IPS-18a (cell line): ENCODE data around the gene NECAB2.

Experiments
- H3K27ac ChIP-seq: one replicate; pipeline ENCODE4 v1.5.1; 2013; ENCODE audit warnings: low read length
- H3K27me3 ChIP-seq: one replicate; pipeline ENCODE4 v1.6.1; 2013; ENCODE audit warnings: mild to moderate bottlenecking, low read length; ENCODE audit not compliant: control insufficient read depth, insufficient read depth
- H3K36me3 ChIP-seq: one replicate; pipeline ENCODE4 v1.6.1; 2013; ENCODE audit warnings: low read depth, low read length; ENCODE audit not compliant: control insufficient read depth
- H3K4me1 ChIP-seq: one replicate; pipeline ENCODE4 v1.6.1; 2013; ENCODE audit warnings: low read depth, low read length; ENCODE audit not compliant: control insufficient read depth
- H3K4me3 ChIP-seq: one replicate; pipeline ENCODE4 v1.5.1; 2013; ENCODE audit warnings: low read length
- H3K9ac ChIP-seq: one replicate; pipeline ENCODE4 v1.6.1; 2013; ENCODE audit warnings: mild to moderate bottlenecking, low read length, moderate library complexity
- H3K9me3 ChIP-seq: one replicate; pipeline ENCODE4 v1.6.1; 2013; ENCODE audit warnings: low read depth, low read length; ENCODE audit not compliant: control insufficient read depth

Gene NECAB2

DNA sequence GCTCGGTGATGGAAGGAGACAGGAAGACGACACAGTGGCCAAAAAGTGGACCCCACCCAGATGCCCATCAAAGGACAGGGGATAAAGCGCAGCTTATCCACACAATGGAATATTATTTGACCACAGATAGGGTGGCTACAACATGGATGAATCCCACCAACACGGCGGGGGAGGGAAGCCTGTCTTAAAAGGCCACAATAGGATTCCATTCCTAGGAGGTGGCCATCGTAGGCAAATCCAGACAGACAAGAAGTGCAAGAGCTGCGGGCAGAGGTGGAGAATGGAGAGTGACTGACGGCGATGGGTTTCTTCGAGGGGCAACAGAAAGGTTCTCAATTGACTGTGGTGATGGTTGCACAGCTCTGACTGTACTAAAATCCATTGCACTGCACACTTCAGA is 58.6 kb downstream of the NECAB2 start:
- Histone ChIP-seq H3K4me1 (peaks cover 3% of the 10 kb centered on the region), H3K9me3 (no peaks in the 10 kb centered on the region), H3K4me3 (no peak overlapping the region), H3K36me3 (no peaks in the 10 kb centered on the region), H3K9ac (no peak overlapping the region), H3K27ac (no peak overlapping the region), H3K27me3 (no peaks in the 10 kb centered on the region)

DNA sequence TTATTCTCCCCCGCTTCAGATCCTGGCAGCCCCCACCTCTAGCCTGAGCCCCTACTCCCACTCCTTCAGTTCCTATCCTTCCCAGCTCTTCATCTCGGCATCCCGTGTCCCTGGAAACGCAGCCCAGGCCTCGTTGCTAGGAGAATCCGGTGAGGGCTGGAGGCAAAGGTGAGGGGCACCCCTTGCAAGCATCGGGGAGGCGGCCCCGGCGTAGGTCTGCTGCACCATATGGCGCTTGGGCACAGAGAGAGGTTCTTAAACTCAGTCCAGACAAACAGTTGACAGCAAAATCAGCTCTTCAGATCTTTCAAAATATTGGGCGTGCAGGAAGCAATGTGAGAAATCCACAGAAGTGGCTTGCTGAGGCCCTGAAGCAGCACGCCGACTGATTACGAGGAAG is 59.6 kb downstream of the NECAB2 start:
- no peaks in the 10 kb centered on the region for H3K9me3 ChIP-seq
- H3K9ac ChIP-seq: no peak overlapping the region
- no peaks in the 10 kb centered on the region for H3K27me3 ChIP-seq
- H3K36me3 ChIP-seq: no peaks in the 10 kb centered on the region
- H3K4me3 ChIP-seq: no peak overlapping the region
- H3K4me1 ChIP-seq: peaks cover 2% of the 10 kb centered on the region
- no peak overlapping the region for H3K27ac ChIP-seq

DNA sequence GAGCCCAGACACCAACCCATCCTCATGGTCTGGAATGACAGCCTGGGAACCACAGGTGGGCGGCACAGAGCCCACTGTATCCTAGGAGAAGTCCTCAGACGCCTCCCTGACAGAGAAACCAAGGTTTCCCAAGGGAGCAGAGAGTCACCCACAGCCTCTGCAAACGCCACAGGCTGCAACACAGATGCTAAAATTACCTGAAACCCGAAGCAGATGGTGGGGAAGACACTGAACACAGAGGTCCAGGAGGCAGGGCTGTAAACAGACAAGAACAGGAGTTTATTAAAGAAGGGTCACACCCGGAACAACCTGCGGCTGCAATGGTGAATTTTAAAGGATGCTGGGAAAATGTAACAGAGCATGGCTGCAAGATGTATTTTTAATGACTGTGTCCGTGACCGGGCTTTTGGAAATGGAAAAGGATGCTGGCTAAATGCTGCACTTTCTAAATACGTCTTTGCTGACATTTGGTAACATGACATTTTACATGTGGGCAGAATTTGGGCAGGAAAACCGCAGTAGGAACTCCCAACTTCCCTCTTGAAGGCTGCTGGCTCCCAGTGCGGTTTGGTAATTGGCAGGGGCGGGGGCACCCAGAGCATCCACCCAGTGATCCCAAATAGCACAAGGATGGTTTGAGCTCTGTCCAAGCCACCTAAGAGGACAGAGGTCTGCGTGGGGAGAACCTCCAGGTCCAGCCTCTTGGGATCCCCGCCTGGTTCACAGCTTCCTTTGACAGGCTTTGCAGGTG is 61.4 kb downstream of the NECAB2 start:
- Histone ChIP-seq H3K36me3 (no peaks in the 10 kb centered on the region), H3K9me3 (no peaks in the 10 kb centered on the region), H3K9ac (no peak overlapping the region), H3K27me3 (no peaks in the 10 kb centered on the region), H3K4me1 (no peaks in the 10 kb centered on the region), H3K4me3 (no peak overlapping the region), H3K27ac (no peak overlapping the region)

DNA sequence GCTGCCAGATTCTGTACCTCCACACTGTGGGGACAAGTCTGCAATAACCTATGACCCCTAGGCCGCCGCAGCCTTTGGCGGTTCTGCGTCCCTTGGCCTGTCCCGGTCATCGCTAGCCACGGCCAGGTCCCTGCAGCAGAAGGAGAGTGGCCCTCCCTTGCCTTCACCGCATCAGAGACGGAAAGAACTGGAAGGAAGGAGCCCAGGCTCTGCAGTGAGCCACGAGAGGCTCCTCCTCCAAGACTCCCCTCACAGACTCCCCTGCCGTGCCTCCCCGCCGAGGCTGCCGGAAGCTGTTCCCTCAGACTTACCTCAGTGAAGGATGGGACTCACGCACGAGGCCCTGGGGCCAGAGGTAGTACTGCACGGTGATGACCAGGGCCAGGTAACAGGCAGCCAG is 63.5 kb downstream of the NECAB2 start:
- H3K36me3 ChIP-seq: no peaks in the 10 kb centered on the region
- no peaks in the 10 kb centered on the region for H3K9me3 ChIP-seq
- no peak overlapping the region for H3K4me3 ChIP-seq
- H3K4me1 ChIP-seq: no peaks in the 10 kb centered on the region
- H3K27ac ChIP-seq: no peak overlapping the region
- no peaks in the 10 kb centered on the region for H3K27me3 ChIP-seq
- no peak overlapping the region for H3K9ac ChIP-seq

DNA sequence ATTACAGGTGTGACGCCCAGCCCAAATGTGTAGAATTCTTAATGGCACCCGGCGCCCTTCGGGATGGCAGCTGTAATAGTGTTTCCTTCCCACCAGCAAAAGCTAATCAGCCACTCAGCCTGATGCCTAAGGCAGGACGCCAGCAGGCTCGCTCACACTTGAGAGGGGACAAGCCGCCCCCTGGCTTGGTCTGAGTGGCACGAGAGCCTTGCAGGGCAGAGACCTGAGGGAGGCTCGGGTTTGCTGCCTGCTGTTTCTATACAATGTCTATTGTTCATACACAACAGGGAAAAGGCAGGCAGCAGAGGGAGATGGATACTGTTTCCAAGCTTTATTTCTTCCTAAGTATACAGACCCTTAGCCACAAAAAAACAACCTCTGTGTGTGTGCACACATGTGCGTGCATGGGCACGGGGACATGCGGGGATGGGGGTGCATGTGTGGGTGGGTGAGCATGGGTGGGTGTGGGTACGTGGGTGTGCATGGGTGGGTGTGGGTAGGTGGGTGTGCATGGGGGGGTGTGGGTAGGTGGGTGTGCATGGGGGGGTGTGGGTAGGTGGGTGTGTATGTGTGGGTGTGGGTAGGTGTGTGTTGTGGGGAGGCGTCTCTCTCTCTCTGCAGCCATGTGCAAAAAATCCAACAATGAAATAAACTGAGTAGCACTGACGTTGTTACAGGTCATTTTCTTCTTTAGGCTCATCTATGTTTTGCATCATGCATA is 64.6 kb downstream of the NECAB2 start:
- no peaks in the 10 kb centered on the region for H3K27me3 ChIP-seq
- H3K9me3 ChIP-seq: no peaks in the 10 kb centered on the region
- no peaks in the 10 kb centered on the region for H3K4me1 ChIP-seq
- H3K36me3 ChIP-seq: no peaks in the 10 kb centered on the region
- no peak overlapping the region for H3K27ac ChIP-seq
- H3K9ac ChIP-seq: no peak overlapping the region
- H3K4me3 ChIP-seq: no peak overlapping the region

DNA sequence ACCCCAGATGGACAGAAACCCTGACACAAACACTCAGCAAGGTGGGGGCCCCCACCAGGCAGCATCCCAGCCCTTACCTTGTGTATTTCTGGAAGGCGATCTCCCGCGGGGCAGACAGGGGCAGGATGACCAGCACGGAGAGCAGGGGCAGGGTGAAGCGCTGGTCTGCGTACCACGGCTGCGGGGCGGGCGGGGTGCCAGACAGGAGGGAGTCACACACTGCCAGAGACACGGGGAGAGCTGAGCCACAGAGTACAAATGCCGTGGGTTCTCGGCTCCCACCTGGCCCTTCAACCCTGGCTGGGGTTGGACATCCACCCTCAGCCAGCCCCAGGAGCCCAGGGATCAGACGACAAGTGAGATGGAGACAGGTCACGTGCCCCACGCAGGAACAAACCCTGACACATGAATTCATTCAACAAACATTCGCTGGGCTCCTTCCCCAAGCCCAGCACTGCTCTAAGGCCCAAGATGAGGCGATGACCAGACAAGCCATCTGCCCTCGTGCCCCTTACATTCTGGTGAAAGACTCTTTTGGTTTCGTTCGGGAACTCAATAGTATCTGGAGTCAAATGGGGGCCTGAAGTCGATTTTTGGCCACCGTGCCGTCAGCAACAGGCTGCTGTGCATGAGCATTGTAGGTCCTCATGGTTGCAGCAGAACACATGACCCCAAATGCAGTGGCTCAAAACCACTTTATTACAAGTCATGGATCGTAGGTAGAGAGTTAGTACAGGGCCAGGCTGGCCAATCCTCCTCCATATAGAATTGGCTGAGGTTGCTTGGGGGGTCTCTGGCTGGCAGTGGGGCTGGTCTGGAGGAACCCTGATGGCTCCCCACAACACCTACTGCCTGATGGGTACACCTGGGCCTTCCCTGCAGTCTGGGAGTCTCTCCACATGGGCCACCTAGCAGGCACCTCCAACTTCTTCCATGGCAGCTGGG is 65.5 kb downstream of the NECAB2 start:
- Histone ChIP-seq H3K4me3 (no peak overlapping the region), H3K9me3 (no peaks in the 10 kb centered on the region)

DNA sequence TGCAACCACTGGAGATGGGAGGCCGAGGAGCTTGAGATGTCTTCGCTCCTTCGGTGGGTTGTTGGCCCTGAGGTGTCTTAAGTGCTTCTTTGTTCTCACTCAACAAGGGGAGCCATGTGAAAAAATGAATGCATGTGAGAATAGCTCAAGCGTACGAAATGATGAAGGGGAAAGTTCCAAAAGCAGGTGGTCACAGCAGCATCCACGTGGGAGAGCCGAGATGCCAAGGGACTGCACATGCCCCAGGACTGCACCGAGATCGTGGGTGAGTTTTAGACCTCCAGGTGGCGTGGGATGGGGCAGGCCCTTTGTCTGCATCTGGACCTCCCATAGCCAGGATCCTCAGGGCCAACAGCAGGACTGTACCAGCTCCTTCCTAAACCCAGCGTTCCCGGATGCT is 66.5 kb downstream of the NECAB2 start:
- no peak overlapping the region for H3K27ac ChIP-seq
- H3K36me3 ChIP-seq: no peaks in the 10 kb centered on the region

More for the DNA sequence above, 65.5 kb downstream of the NECAB2 start:
- H3K27me3 ChIP-seq: no peaks in the 10 kb centered on the region
- no peak overlapping the region for H3K9ac ChIP-seq
- no peak overlapping the region for H3K27ac ChIP-seq
- H3K4me1 ChIP-seq: no peaks in the 10 kb centered on the region
- H3K36me3 ChIP-seq: no peaks in the 10 kb centered on the region

DNA sequence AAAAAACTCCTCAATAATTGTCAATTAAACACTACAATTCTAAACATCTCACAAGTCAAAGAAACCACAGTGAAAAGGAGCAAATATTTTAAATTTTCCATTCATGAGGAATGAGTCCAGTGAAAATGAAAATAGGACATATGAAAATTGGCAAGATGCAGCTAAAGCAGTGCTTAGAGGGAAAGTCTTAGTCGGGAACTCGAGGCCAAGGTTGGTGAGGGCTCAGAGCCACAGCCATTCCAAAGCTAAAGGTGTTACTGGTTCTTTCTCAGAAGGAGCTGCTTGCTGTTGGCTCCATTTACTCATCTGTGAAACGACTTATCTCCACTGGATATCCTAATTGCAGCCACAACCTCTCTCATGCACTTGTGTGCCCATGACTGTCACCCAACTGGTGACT is 68.1 kb downstream of the NECAB2 start:
- H3K4me1 ChIP-seq: no peaks in the 10 kb centered on the region
- H3K27ac ChIP-seq: no peak overlapping the region
- no peak overlapping the region for H3K9ac ChIP-seq
- no peak overlapping the region for H3K4me3 ChIP-seq
- H3K36me3 ChIP-seq: no peaks in the 10 kb centered on the region
- H3K9me3 ChIP-seq: no peaks in the 10 kb centered on the region
- H3K27me3 ChIP-seq: no peaks in the 10 kb centered on the region

More for the DNA sequence above, 66.5 kb downstream of the NECAB2 start:
- H3K4me3 ChIP-seq: no peak overlapping the region
- no peaks in the 10 kb centered on the region for H3K27me3 ChIP-seq
- H3K9ac ChIP-seq: no peak overlapping the region
- no peaks in the 10 kb centered on the region for H3K9me3 ChIP-seq
- H3K4me1 ChIP-seq: no peaks in the 10 kb centered on the region

DNA sequence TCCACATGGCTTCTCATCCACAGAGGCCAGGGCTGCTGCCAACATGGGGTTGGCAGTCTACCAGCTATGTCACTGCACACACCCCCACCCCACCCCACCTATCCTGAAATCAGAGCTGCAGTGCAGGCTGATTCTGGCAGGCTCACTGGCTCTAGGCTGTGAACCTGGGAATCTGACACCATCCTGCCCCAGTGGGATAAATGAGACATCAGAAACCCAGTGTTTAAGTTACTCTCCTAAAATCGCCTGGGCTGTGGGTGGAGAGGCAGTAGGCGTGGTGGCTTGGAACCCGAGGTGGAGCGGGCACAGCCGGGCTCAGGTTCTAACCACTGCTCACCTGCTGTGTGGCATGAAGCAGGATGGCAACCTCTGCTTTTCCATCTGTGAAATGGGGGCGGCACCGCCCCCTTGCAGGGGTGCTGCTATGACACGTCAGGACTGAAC is 69.0 kb downstream of the NECAB2 start:
- H3K27me3 ChIP-seq: no peaks in the 10 kb centered on the region
- H3K9me3 ChIP-seq: no peaks in the 10 kb centered on the region
- H3K36me3 ChIP-seq: no peaks in the 10 kb centered on the region
- no peak overlapping the region for H3K4me3 ChIP-seq
- no peak overlapping the region for H3K27ac ChIP-seq
- no peaks in the 10 kb centered on the region for H3K4me1 ChIP-seq
- H3K9ac ChIP-seq: no peak overlapping the region

DNA sequence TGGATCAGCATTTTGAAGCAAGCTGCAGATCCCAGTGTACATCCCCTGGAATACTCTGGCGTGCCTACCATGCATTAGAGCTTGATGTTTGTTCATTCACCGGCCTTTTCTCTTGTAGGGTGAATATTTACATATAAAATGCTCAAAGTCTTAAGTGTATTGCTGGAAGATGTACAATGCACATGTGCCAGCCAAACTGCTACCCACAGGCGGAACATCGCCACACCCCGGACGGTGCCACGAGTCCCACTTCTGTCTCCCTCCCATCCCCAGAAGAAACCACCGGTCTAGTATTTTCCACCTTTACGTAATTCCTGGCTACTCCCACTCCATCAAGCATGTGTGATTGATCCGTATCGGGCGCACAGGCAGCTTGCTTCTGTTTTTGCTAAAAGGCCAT is 70.4 kb downstream of the NECAB2 start:
- Histone ChIP-seq H3K9ac (no peak overlapping the region), H3K9me3 (no peaks in the 10 kb centered on the region), H3K4me1 (peaks cover 6% of the 10 kb centered on the region), H3K27me3 (no peaks in the 10 kb centered on the region), H3K36me3 (no peaks in the 10 kb centered on the region), H3K27ac (no peak overlapping the region), H3K4me3 (no peak overlapping the region)

DNA sequence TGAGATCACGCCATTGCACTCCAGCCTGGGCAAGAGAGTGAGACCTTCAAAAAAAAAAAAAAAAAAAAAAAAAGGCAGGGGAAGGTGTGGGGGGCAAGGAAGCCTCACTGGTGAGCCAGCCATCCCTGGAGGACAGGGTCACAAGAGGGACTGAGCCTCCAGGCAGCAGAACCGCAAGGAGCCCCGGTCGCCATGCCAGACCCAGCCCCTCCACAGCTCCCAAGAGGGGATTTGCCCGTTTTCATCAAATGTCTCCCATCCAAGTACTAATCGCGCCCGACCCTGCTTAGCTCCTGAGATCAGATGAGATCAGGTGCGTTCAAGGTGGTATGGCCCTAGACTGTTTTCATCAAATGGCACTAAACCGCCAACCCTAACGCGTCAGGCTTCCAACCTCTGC is 71.7 kb downstream of the NECAB2 start:
- no peak overlapping the region for H3K9ac ChIP-seq
- peaks cover 13% of the 10 kb centered on the region for H3K4me1 ChIP-seq
- H3K27ac ChIP-seq: no peak overlapping the region
- H3K9me3 ChIP-seq: no peaks in the 10 kb centered on the region
- H3K36me3 ChIP-seq: no peaks in the 10 kb centered on the region
- no peaks in the 10 kb centered on the region for H3K27me3 ChIP-seq
- H3K4me3 ChIP-seq: no peak overlapping the region
